H1 (cell line): ENCODE data around the gene KANSL1. TPM values are rescaled to one million over a fixed set of nuclear protein-coding genes. Genes with fewer than 3 reads are reported as not detected.

Source experiments
- CTCF ChIA-PET: fragments of 300-600 bp; sonication (Branson Sonifier 250); formaldehyde crosslinking; loops from one replicate; lab custom pipeline; 2021; ENCODE audit not compliant: partially characterized antibody; lab: Charles Lee
- POLR2A ChIA-PET: fragments of 300-600 bp; sonication (Branson Sonifier 250); formaldehyde crosslinking; loops from one replicate; lab custom pipeline; 2021; ENCODE audit warnings: inconsistent platforms; ENCODE audit not compliant: partially characterized antibody; lab: Charles Lee
- DNase-seq, 2 experiments: peaks; one replicate each; pipeline versions ENCODE4 v3.0.0 to v3.0.0-alpha.2; 2010 to 2022; ENCODE audit warnings: low spot score in 2 of 2, low read depth in 1 of 2, mixed read lengths in 1 of 2
- FAIRE-seq: peaks from 2 replicates; lab custom pipeline; 2011; peaks lifted over from hg19 to GRCh38; lab: Jason Lieb, UNC
- H2AFZ ChIP-seq: 2 replicates; pipeline ENCODE4 v1.8.1; 2012; ENCODE audit warnings: low read length, inconsistent platforms
- H2AK5ac ChIP-seq: 2 replicates; pipeline ENCODE4 v1.6.1; 2013; ENCODE audit warnings: low read depth, low read length
- H2BK120ac ChIP-seq: replicated peaks from 2 replicates; pipeline ENCODE3; 2013; ENCODE audit warnings: low read depth, low read length, inconsistent platforms
- H2BK12ac ChIP-seq: 2 replicates; pipeline ENCODE4 v1.6.1; 2013; ENCODE audit warnings: low read depth, low read length
- H2BK15ac ChIP-seq: 2 replicates; pipeline ENCODE4 v1.6.1; 2013; ENCODE audit warnings: low read length
- H2BK20ac ChIP-seq: 2 replicates; pipeline ENCODE4 v1.6.1; 2013; ENCODE audit warnings: low read length
- H2BK5ac ChIP-seq: 2 replicates; pipeline ENCODE4 v1.6.1; 2013; ENCODE audit warnings: low read depth, low read length
- H3K14ac ChIP-seq: 2 replicates; pipeline ENCODE4 v1.6.1; 2013; ENCODE audit warnings: inconsistent platforms; ENCODE audit not compliant: insufficient read length
- H3K18ac ChIP-seq: 2 replicates; pipeline ENCODE4 v1.6.1; 2013; ENCODE audit warnings: low read length; ENCODE audit errors: extremely low read depth
- H3K23ac ChIP-seq: 2 replicates; pipeline ENCODE4 v1.6.1; 2013; ENCODE audit warnings: inconsistent platforms; ENCODE audit not compliant: insufficient read length
- H3K23me2 ChIP-seq: 2 replicates; pipeline ENCODE4 v1.6.1; 2013; ENCODE audit warnings: low read depth, low read length
- H3K27ac ChIP-seq: 2 replicates; pipeline ENCODE4 v1.6.1; 2011; ENCODE audit warnings: low read depth, low read length, inconsistent platforms
- H3K27me3 ChIP-seq, 4 experiments: replicated peaks in 1 of 4; 1 replicate in 1 of 4; 2 replicates in 3 of 4; pipeline versions ENCODE4 v1.6.1 to v1.8.1; 2011 to 2013; ENCODE audit warnings: low read length in 3 of 4, mild to moderate bottlenecking in 3 of 4, inconsistent platforms in 2 of 4, mixed read lengths in 2 of 4, moderate library complexity in 1 of 4; ENCODE audit not compliant: control insufficient read depth in 3 of 4, insufficient read depth in 3 of 4; ENCODE audit errors: extremely low read depth in 1 of 4
- H3K36me3 ChIP-seq, 4 experiments: 2 replicates each; pipeline versions ENCODE4 v1.6.1 to v1.8.1; 2011 to 2013; ENCODE audit warnings: mild to moderate bottlenecking in 4 of 4, low read length in 3 of 4, moderate library complexity in 2 of 4, control low read depth in 1 of 4, inconsistent platforms in 1 of 4; ENCODE audit not compliant: insufficient read depth in 4 of 4, control insufficient read depth in 2 of 4
- H3K4ac ChIP-seq: replicated peaks from 2 replicates; pipeline ENCODE3; 2013; ENCODE audit warnings: low read length, low read depth, mixed read lengths, inconsistent platforms; ENCODE audit not compliant: insufficient read length
- H3K4me1 ChIP-seq, 4 experiments: replicated peaks in 1 of 4; 1 replicate in 1 of 4; 2 replicates in 3 of 4; pipeline versions ENCODE4 v1.6.1 to v1.8.1; 2011 to 2013; ENCODE audit warnings: low read length in 3 of 4, inconsistent platforms in 2 of 4, mixed read lengths in 1 of 4; ENCODE audit not compliant: insufficient read depth in 4 of 4, control insufficient read depth in 3 of 4
- H3K4me2 ChIP-seq, 2 experiments: 2 replicates each; pipeline versions ENCODE4 v1.6.1 to v1.8.1; 2011 to 2013; ENCODE audit warnings: low read depth in 2 of 2, low read length in 2 of 2, control low read depth in 1 of 2, inconsistent platforms in 1 of 2, mild to moderate bottlenecking in 1 of 2; ENCODE audit not compliant: insufficient read depth in 1 of 2
- H3K4me3 ChIP-seq, 4 experiments: fragments of 200-600, 300-600 bp in 1 of 4; sonication (generic), shearing (Covaris generic), sonication (Bioruptor Twin) in 1 of 4; 2 replicates each; pipeline versions ENCODE4 v1.5.1 to v1.8.1; 2011 to 2016; ENCODE audit warnings: low read length in 4 of 4, low read depth in 3 of 4, control low read depth in 2 of 4, inconsistent platforms in 2 of 4, mild to moderate bottlenecking in 2 of 4, mixed read lengths in 1 of 4, moderate library complexity in 1 of 4; ENCODE audit not compliant: insufficient read depth in 2 of 4; ENCODE audit errors: extremely low read depth in 1 of 4
- H3K56ac ChIP-seq: replicated peaks from 2 replicates; pipeline ENCODE3; 2013; ENCODE audit warnings: low read depth, mild to moderate bottlenecking, mixed read lengths, low read length, inconsistent platforms; ENCODE audit not compliant: insufficient read length
- H3K79me1 ChIP-seq: 2 replicates; pipeline ENCODE4 v1.6.1; 2013; ENCODE audit warnings: low read depth, low read length, control low read depth
- H3K79me2 ChIP-seq, 2 experiments: 2 replicates each; pipeline versions ENCODE4 v1.6.1 to v1.8.1; 2012 to 2013; ENCODE audit warnings: low read length in 2 of 2, mild to moderate bottlenecking in 2 of 2, inconsistent platforms in 1 of 2; ENCODE audit not compliant: insufficient read depth in 2 of 2, control insufficient read depth in 1 of 2
- H3K9ac ChIP-seq, 4 experiments: replicated peaks in 1 of 4; 1 replicate in 1 of 4; 2 replicates in 3 of 4; pipeline versions ENCODE4 v1.6.1 to v1.8.1; 2011 to 2013; ENCODE audit warnings: low read depth in 3 of 4, low read length in 3 of 4, control low read depth in 2 of 4, mild to moderate bottlenecking in 2 of 4, moderate library complexity in 2 of 4, inconsistent platforms in 1 of 4; ENCODE audit errors: extremely low read depth in 1 of 4
- H3K9me3 ChIP-seq, 2 experiments: 2 replicates each; pipeline versions ENCODE4 v1.6.1 to v1.8.1; 2012 to 2013; ENCODE audit warnings: mild to moderate bottlenecking in 2 of 2, moderate library complexity in 2 of 2, control low read depth in 1 of 2, inconsistent platforms in 1 of 2, low read depth in 1 of 2, low read length in 1 of 2, mixed read lengths in 1 of 2; ENCODE audit not compliant: insufficient read depth in 2 of 2
- H4K20me1 ChIP-seq, 2 experiments: replicated peaks in 1 of 2; 2 replicates each; pipeline versions ENCODE3 to v1.8.1; 2011 to 2013; ENCODE audit warnings: inconsistent platforms in 2 of 2, low read length in 2 of 2, mild to moderate bottlenecking in 1 of 2; ENCODE audit not compliant: insufficient read depth in 2 of 2, control insufficient read depth in 1 of 2
- H4K5ac ChIP-seq: 2 replicates; pipeline ENCODE4 v1.6.1; 2013; ENCODE audit warnings: low read length, low read depth, mixed read lengths, inconsistent platforms; ENCODE audit not compliant: insufficient read length
- H4K8ac ChIP-seq: 2 replicates; pipeline ENCODE4 v1.8.0; 2013; ENCODE audit warnings: mild to moderate bottlenecking, moderate library complexity, low read length, inconsistent platforms; ENCODE audit not compliant: insufficient read depth; ENCODE audit errors: extremely low read depth
- H4K91ac ChIP-seq: replicated peaks from 2 replicates; pipeline ENCODE3; 2013; ENCODE audit warnings: low read length, mixed read lengths, inconsistent platforms; ENCODE audit not compliant: insufficient read length
- ASH2L ChIP-seq: fragments of 200-600, 300-600 bp; sonication (generic); IDR thresholded peaks from one replicate; pipeline ENCODE4 v1.7.1; 2017; ENCODE audit warnings: low read length
- CEBPB ChIP-seq: IDR thresholded peaks from 2 replicates; pipeline ENCODE4 v1.6.1; 2012; ENCODE audit warnings: low read depth, low read length
- CTBP2 ChIP-seq: IDR thresholded peaks from 2 replicates; pipeline ENCODE4 v1.7.0; 2011; ENCODE audit warnings: borderline replicate concordance, mild to moderate bottlenecking, moderate library complexity, mixed read lengths, low read length; ENCODE audit not compliant: insufficient read depth, insufficient read length
- EGR1 ChIP-seq: IDR thresholded peaks from 2 replicates; pipeline ENCODE4 v1.6.1; 2011; ENCODE audit warnings: low read depth, low read length, borderline replicate concordance
- HDAC6 ChIP-seq: IDR thresholded peaks from one replicate; pipeline ENCODE4 v1.7.1; 2012; ENCODE audit warnings: low read depth, mild to moderate bottlenecking, inconsistent platforms, low read length, moderate library complexity
- NANOG ChIP-seq: IDR thresholded peaks from 2 replicates; pipeline ENCODE4 v1.6.1; 2011; ENCODE audit warnings: low read length, low read depth, mild to moderate bottlenecking, inconsistent platforms; ENCODE audit not compliant: insufficient read depth, poor library complexity, severe bottlenecking
- NRF1 ChIP-seq: IDR thresholded peaks from 2 replicates; pipeline ENCODE4 v1.6.1; 2011; ENCODE audit warnings: mild to moderate bottlenecking, low read depth, low read length, improper control_type of control experiment
- POU5F1 ChIP-seq: IDR thresholded peaks from 2 replicates; pipeline ENCODE4 v1.6.1; 2011; ENCODE audit warnings: low read depth, mild to moderate bottlenecking, low read length, moderate library complexity
- RNF2 ChIP-seq: fragments of 200-900, 300-1000 bp; sonication (generic); IDR thresholded peaks from 2 replicates; pipeline ENCODE4 v1.7.1; 2016; ENCODE audit warnings: borderline replicate concordance, low read depth, mild to moderate bottlenecking, antibody characterized with exemption, low read length; ENCODE audit not compliant: poor library complexity, severe bottlenecking; ENCODE audit errors: missing control alignments
- TAF7 ChIP-seq: optimal IDR thresholded peaks from 2 replicates; pipeline ENCODE3; 2011; ENCODE audit warnings: low read depth, mild to moderate bottlenecking, inconsistent platforms, low read length, moderate library complexity, borderline replicate concordance
- YY1 ChIP-seq: IDR thresholded peaks from 2 replicates; pipeline ENCODE4 v1.6.1; 2011; ENCODE audit warnings: low read depth, mild to moderate bottlenecking, low read length
- WGBS, 2 experiments: shearing (Covaris generic) in 1 of 2; methylation state at CpG; one replicate each; pipeline versions ENCODE4 v1.1.6 to v1.1.7; 2013 to 2015; ENCODE audit warnings: low lambda C conversion rate in 2 of 2, mixed read lengths in 2 of 2, inconsistent platforms in 1 of 2, low coverage in 1 of 2, missing lambda C conversion rate in 1 of 2; ENCODE audit not compliant: insufficient replicate concordance in 2 of 2, insufficient coverage in 1 of 2, insufficient read length in 1 of 2; ENCODE audit errors: extremely low coverage in 1 of 2, missing lambda C conversion rate in 1 of 2; 5-methylcytosine and 5-hydroxymethylcytosine counted together
- polyA plus RNA-seq, 7 experiments: library from polyadenylated mRNA; depleted of rRNA in 3 of 7; stranded (reverse) in 5 of 7; unstranded in 2 of 7; fragments of >200 nt in 5 of 7; fragments of 200-250 nt in 2 of 7; gene quantifications; 1 replicate in 5 of 7; 2 replicates in 1 of 7; 4 replicates in 1 of 7; pipeline versions ENCODE4 v1.2.1 to v1.2.3, GENCODE V29; 2011 to 2013; ENCODE audit warnings: missing spikeins in 2 of 7, mixed read lengths in 2 of 7
- total RNA-seq: library from RNA; stranded (reverse); fragmentation: NEBNext Ultra II Directional; extraction: Animal tissue kit (Norgen Biotek cat#: 25700); gene quantifications from 2 replicates; pipeline ENCODE4 v1.2.1, GENCODE V29; 2021

KANSL1 gene
- total and polyA plus RNA-seq, 2 of the 8 experiments (the other 6 are each of a cell fraction or from before 2014, with no cell fraction given), result 34.0 to 128 TPM

- no peak for FAIRE-seq
Measured at GRCh38 chr17:46008591-46008990, 184.6 kb downstream of the KANSL1 start.

More at GRCh38 chr17:46008591-46008990, 184.6 kb downstream of the KANSL1 start:
- H2BK120ac ChIP-seq, result no peak overlapping the region
- CTCF ChIA-PET, result interaction anchor here (0.9 to 1.2 kb wide), 2 partner anchors 10 to 13 kb away, joined by 3 read pairs; no protein-coding TSS in a partner anchor
- no peak overlapping the region for H3K23ac ChIP-seq
- TF ChIP-seq YY1, result no peak
- no peak for TF ChIP-seq NRF1
- no peak for TF ChIP-seq HDAC6
- no peak for TF ChIP-seq CEBPB
- TF ChIP-seq RNF2, result no peak
- TF ChIP-seq TAF7, result no peak
- TF ChIP-seq NANOG, result no peak
- no peak for TF ChIP-seq ASH2L
- TF ChIP-seq POU5F1, result no peak
- no peak for TF ChIP-seq EGR1
- no peak for TF ChIP-seq CTBP2
- H3K23me2 ChIP-seq, result peaks cover 2% of the 10 kb centered on the region; the same call in 1 of the 2 replicates
- no peak overlapping the region for H2BK15ac ChIP-seq
- 96% methylated on average over 9 of the region's 9 CpGs; no CpG with 5 or more reads in 1 of the 2 experiments for WGBS, 2 experiments
- no peak overlapping the region for H3K9ac ChIP-seq
- no peak overlapping the region for H3K4ac ChIP-seq
- no peak overlapping the region for H2AK5ac ChIP-seq
- H2BK20ac ChIP-seq, result no peak overlapping the region
- H3K4me3 ChIP-seq, result no peak overlapping the region
- no peak overlapping the region for H3K27ac ChIP-seq
- H3K36me3 ChIP-seq, result no peaks in the 10 kb centered on the region
- no peak overlapping the region for H4K91ac ChIP-seq
- H3K56ac ChIP-seq, result no peak overlapping the region
- H3K18ac ChIP-seq, result no peak overlapping the region
- H2BK5ac ChIP-seq, result no peak overlapping the region
- no peaks in the 10 kb centered on the region for H3K79me2 ChIP-seq
- no peak for DNase-seq
- H4K8ac ChIP-seq, result no peak overlapping the region
- H4K5ac ChIP-seq, result no peak overlapping the region
- POLR2A ChIA-PET, result no interaction called here
- H3K9me3 ChIP-seq, result no peaks in the 10 kb centered on the region
- no peaks in the 10 kb centered on the region; the same call in 1 of the 2 replicates for H3K79me1 ChIP-seq
- no peak overlapping the region for H3K4me2 ChIP-seq
- no peaks in the 10 kb centered on the region for H3K27me3 ChIP-seq
- H3K14ac ChIP-seq, result no peak overlapping the region
- no peaks in the 10 kb centered on the region for H4K20me1 ChIP-seq
- H2BK12ac ChIP-seq, result no peak overlapping the region
- no peaks in the 10 kb centered on the region for H3K4me1 ChIP-seq
- H2AFZ ChIP-seq, result no peak overlapping the region
